HCT116 (cell line): ENCODE results near the gene MYO1E. TPM values are rescaled to one million over a fixed set of nuclear protein-coding genes. Genes with fewer than 3 reads are reported as not detected.
A peak's percentile ranks its signal among the peaks of the same experiment; 100 is the strongest.

Experiments
- ATAC-seq: fragments of 200-7000 bp; cut with Tn5 transposase; 2 replicates; pipeline ENCODE4 v1.9.1; 2020; ENCODE audit warnings: mild to moderate bottlenecking, moderate library complexity
- BruUV-seq: library from RNA; stranded (reverse); fragments of 400-500 nt; replicated peaks from 2 replicates; lab custom pipeline; 2021; lab: Mats Ljungman, UMichigan
- CTCF ChIA-PET: fragments of 300-600 bp; sonication (Branson Sonifier 250); formaldehyde crosslinking; loops from one replicate; lab custom pipeline; 2021; ENCODE audit warnings: antibody characterized with exemption; lab: Charles Lee
- POLR2A ChIA-PET: fragments of 300-600, 350-600 bp; sonication (Branson Sonifier 250); formaldehyde crosslinking; loops from one replicate; lab custom pipeline; 2021; ENCODE audit warnings: antibody characterized with exemption; lab: Charles Lee
- RAD21 ChIA-PET, 2 experiments: fragments of 300-600 bp; sonication (Branson Sonifier 250); formaldehyde crosslinking; loops; one replicate each; lab custom pipeline; 2023; ENCODE audit warnings: low total read pairs in 2 of 2; ENCODE audit not compliant: uncharacterized antibody in 2 of 2, unreplicated experiment in 2 of 2, low non-redundant PET in 1 of 2; lab: Charles Lee
- DNase-seq: peaks from one replicate; pipeline ENCODE4 v3.0.0-alpha.2; 2010; ENCODE audit warnings: low read depth, low spot score
- H2AFZ ChIP-seq: fragments of 200-600 bp; shearing (Covaris generic), sonication (generic); 2 replicates; pipeline ENCODE4 v1.6.1; 2017; ENCODE audit warnings: low read depth, mixed run types, mixed read lengths, antibody characterized with exemption, low read length; ENCODE audit not compliant: poor library complexity, severe bottlenecking
- H3K27ac ChIP-seq: 2 replicates; pipeline ENCODE4 v1.5.1; 2012; ENCODE audit warnings: low read depth, low read length
- H3K27me3 ChIP-seq: fragments of 200-600 bp; sonication (generic); 2 replicates; pipeline ENCODE4 v1.6.1; 2016; ENCODE audit warnings: mixed run types, low read length, mixed read lengths; ENCODE audit not compliant: insufficient read depth
- H3K36me3 ChIP-seq, 2 experiments: fragments of 200-500 bp in 1 of 2; fragments of 200-600 bp in 1 of 2; sonication (Bioruptor generic) in 1 of 2; sonication (generic) in 1 of 2; 2 replicates each; pipeline versions ENCODE4 v1.5.1 to v1.6.1; 2014 to 2016; ENCODE audit warnings: low read length in 2 of 2, inconsistent platforms in 1 of 2, mixed read lengths in 1 of 2, mixed run types in 1 of 2; ENCODE audit not compliant: insufficient read depth in 2 of 2, control insufficient read depth in 1 of 2
- H3K4me1 ChIP-seq, 2 experiments: fragments of 200-600 bp in 1 of 2; sonication (generic) in 1 of 2; 2 replicates each; pipeline versions ENCODE4 v1.5.1 to v1.6.1; 2012 to 2017; ENCODE audit warnings: low read length in 2 of 2, inconsistent platforms in 1 of 2, mild to moderate bottlenecking in 1 of 2, mixed read lengths in 1 of 2, mixed run types in 1 of 2, moderate library complexity in 1 of 2; ENCODE audit not compliant: insufficient read depth in 2 of 2, control insufficient read depth in 1 of 2
- H3K4me2 ChIP-seq: fragments of 200-600 bp; sonication (generic); 2 replicates; pipeline ENCODE4 v1.6.1; 2017; ENCODE audit warnings: mixed run types, low read length, mixed read lengths
- H3K4me3 ChIP-seq, 2 experiments: fragments of 200-600 bp in 1 of 2; sonication (generic) in 1 of 2; replicated peaks in 1 of 2; 2 replicates each; pipeline ENCODE4 v1.5.1; 2011 to 2016; ENCODE audit warnings: low read length in 2 of 2, control low read depth in 1 of 2, low read depth in 1 of 2, mild to moderate bottlenecking in 1 of 2, mixed read lengths in 1 of 2, mixed run types in 1 of 2
- H3K79me2 ChIP-seq: fragments of 200-600 bp; sonication (generic); 2 replicates; pipeline ENCODE4 v1.6.1; 2017; ENCODE audit warnings: mild to moderate bottlenecking, mixed run types, low read length, moderate library complexity, mixed read lengths; ENCODE audit not compliant: insufficient read depth
- H3K9ac ChIP-seq: fragments of 200-600 bp; sonication (generic); 2 replicates; pipeline ENCODE4 v1.6.1; 2016; ENCODE audit warnings: low read length, mixed read lengths
- H3K9me2 ChIP-seq: fragments of 200-600 bp; sonication (generic), shearing (Covaris generic); 2 replicates; pipeline ENCODE4 v1.6.1; 2017; ENCODE audit warnings: mixed run types, mild to moderate bottlenecking, moderate library complexity; ENCODE audit not compliant: insufficient read depth
- H3K9me3 ChIP-seq, 2 experiments: fragments of 200-500 bp in 1 of 2; fragments of 200-600 bp in 1 of 2; sonication (Bioruptor generic) in 1 of 2; sonication (generic) in 1 of 2; 2 replicates each; pipeline ENCODE4 v1.6.1; 2014 to 2017; ENCODE audit warnings: low read length in 2 of 2, mixed read lengths in 2 of 2, inconsistent platforms in 1 of 2, low read depth in 1 of 2, mild to moderate bottlenecking in 1 of 2, mixed run types in 1 of 2, moderate library complexity in 1 of 2; ENCODE audit not compliant: control insufficient read depth in 1 of 2, insufficient read depth in 1 of 2
- H4K20me1 ChIP-seq: fragments of 200-600 bp; sonication (generic), shearing (Covaris generic); 2 replicates; pipeline ENCODE4 v1.6.1; 2017; ENCODE audit warnings: mixed run types, mild to moderate bottlenecking, moderate library complexity; ENCODE audit not compliant: insufficient read depth
- CBX3 ChIP-seq: IDR thresholded peaks from 2 replicates; pipeline ENCODE4 v1.6.1; 2012; ENCODE audit warnings: low read depth
- EGR1 ChIP-seq: IDR thresholded peaks from 2 replicates; pipeline ENCODE4 v1.6.1; 2012; ENCODE audit warnings: low read depth
- EZH2 ChIP-seq: fragments of 200-600 bp; sonication (generic); IDR thresholded peaks from 2 replicates; pipeline ENCODE4 v1.6.1; 2017; ENCODE audit warnings: antibody characterized with exemption, mixed run types
- EZH2phosphoT487 ChIP-seq: fragments of 200-600 bp; IDR thresholded peaks from 2 replicates; pipeline ENCODE4 v1.6.1; 2018; ENCODE audit warnings: antibody characterized with exemption, borderline replicate concordance
- FOSL1 ChIP-seq: IDR thresholded peaks from 2 replicates; pipeline ENCODE4 v1.6.1; 2012; ENCODE audit warnings: low read depth
- JUND ChIP-seq: IDR thresholded peaks from 2 replicates; pipeline ENCODE4 v1.6.1; 2012
- MAX ChIP-seq: IDR thresholded peaks from 2 replicates; pipeline ENCODE4 v1.6.1; 2012
- POLR2A ChIP-seq: IDR thresholded peaks from 2 replicates; pipeline ENCODE4 v1.7.0; 2011; ENCODE audit warnings: borderline replicate concordance; ENCODE audit not compliant: insufficient read depth, insufficient read length; ENCODE audit errors: extremely low read depth
- POLR2AphosphoS5 ChIP-seq: IDR thresholded peaks from 2 replicates; pipeline ENCODE4 v1.6.1; 2011; ENCODE audit warnings: mild to moderate bottlenecking, low read depth, low read length, moderate library complexity
- RAD21 ChIP-seq: IDR thresholded peaks from 2 replicates; pipeline ENCODE4 v1.6.1; 2012; ENCODE audit warnings: low read depth, mild to moderate bottlenecking
- SP1 ChIP-seq: IDR thresholded peaks from 2 replicates; pipeline ENCODE4 v1.6.1; 2012; ENCODE audit warnings: low read depth
- SRF ChIP-seq: IDR thresholded peaks from 2 replicates; pipeline ENCODE4 v1.6.1; 2012; ENCODE audit warnings: low read depth
- TCF7L2 ChIP-seq: IDR thresholded peaks from 2 replicates; pipeline ENCODE4 v1.7.0; 2011; ENCODE audit warnings: borderline replicate concordance, inconsistent platforms; ENCODE audit not compliant: insufficient read depth, insufficient read length; ENCODE audit errors: extremely low read depth
- ZNF274 ChIP-seq: fragments of 200-500 bp; sonication (Bioruptor generic); IDR thresholded peaks from 2 replicates; pipeline ENCODE4 v1.6.1; 2014; ENCODE audit warnings: mild to moderate bottlenecking, low read depth, low read length, inconsistent platforms
- intact Hi-C: fragments of 100-400 bp; cut with micrococcal nuclease; formaldehyde crosslinking; loops from 2 replicates; pipeline ENCODE4 v1.10.0; 2022
- total RNA-seq: library from RNA; stranded (reverse); gene quantifications from one replicate; pipeline ENCODE4 v1.2.1, GENCODE V29; 2021; ENCODE audit not compliant: unreplicated experiment
- TF ChIP-seq, protein P1 (sequence below): IDR thresholded peaks from 2 replicates; pipeline ENCODE4 v1.6.1; 2012; ENCODE audit warnings: low read depth
- TF ChIP-seq, protein P2 (sequence below): IDR thresholded peaks from 2 replicates; pipeline ENCODE4 v1.6.1; 2012

MYO1E gene
- total RNA-seq, 1 experiment from 2014 or later = 182 TPM

GRCh38 chr15:59350421-59350732 lies 22.3 kb downstream of the MYO1E start:
- no peaks in the 10 kb centered on the region for H3K9me3 ChIP-seq
- RAD21 ChIA-PET = no interaction called here
- H3K36me3 ChIP-seq = no peaks in the 10 kb centered on the region
- CTCF ChIA-PET = no interaction called here
- peak overlapping the region; percentile 84 for H3K27ac ChIP-seq
- H4K20me1 ChIP-seq = no peaks in the 10 kb centered on the region
- peak overlapping the region; percentile 77 for H3K4me2 ChIP-seq
- POLR2A ChIA-PET = interaction anchor here (1.3 kb wide), 1 partner anchor 22 kb away, joined by 4 read pairs; the partner anchor contains the start of gene MYO1E
- DNase-seq (no peak), ATAC-seq (peak; percentile 58)
- H3K79me2 ChIP-seq = peaks cover 87% of the 10 kb centered on the region
- H3K9ac ChIP-seq = peak overlapping the region; percentile 57
- peaks cover 17 to 57% of the 10 kb centered on the region in 2 experiments for H3K4me1 ChIP-seq
- intact Hi-C loops = no loop called here
- no peak for TF ChIP-seq EZH2
- TF ChIP-seq MAX = 0 out of 2 replicates have a peak, but pooled peaks have one; percentile 10
- TF ChIP-seq RAD21 = peak; percentile 1; the same call in 1 of the 2 replicates
- no peaks in the 10 kb centered on the region for H3K27me3 ChIP-seq
- H3K4me3 ChIP-seq = peak overlapping the region in 1 of 2 experiments; percentile 32; a peak in 2 of 4 replicates
- BruUV-seq = no TSS peak
- H2AFZ ChIP-seq = no peak overlapping the region
- no peaks in the 10 kb centered on the region for H3K9me2 ChIP-seq

DNA sequence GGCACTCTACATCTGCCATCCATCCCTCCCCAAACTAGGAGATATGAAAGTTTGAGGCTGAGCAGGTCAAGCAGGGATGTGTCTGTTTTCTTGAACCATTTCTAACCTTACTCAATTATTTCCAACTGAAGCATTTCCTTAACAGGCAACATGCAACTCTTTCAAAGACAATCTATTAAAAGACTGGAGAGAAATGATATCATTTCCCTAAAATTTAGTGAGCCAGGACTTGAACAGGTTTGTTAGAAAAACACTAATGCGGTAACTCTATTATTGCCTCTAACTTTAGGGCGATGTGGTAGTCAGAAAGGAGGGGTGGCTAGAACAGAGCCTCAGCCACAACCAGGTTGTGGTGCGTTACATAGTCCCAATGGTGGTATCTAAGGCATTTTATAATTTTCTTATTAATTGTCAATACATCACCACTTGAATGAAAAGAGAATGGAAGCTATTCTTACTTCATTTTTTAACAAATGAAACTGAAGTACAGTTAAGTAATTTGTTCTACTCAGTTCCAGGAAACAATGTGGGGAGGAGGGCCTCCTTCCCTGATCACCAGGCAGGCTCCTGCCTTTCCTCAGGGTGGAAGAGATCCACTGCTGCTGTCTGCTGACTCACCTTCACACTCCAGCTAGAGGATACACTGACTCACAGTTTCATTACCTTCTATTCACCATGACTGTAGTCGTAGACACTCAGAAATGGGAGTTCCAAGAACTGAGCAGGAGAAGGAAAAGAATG lies 22.8 kb downstream of the MYO1E start:
- intact Hi-C loops = no loop called here
- ChIA-PET CTCF (no interaction called here), POLR2A (interaction anchor here (1.3 kb wide), 1 partner anchor 23 kb away, joined by 4 read pairs; the partner anchor contains the start of gene MYO1E), RAD21 (no interaction called here)
- no TSS peak for BruUV-seq
- peaks cover 85% of the 10 kb centered on the region for H3K79me2 ChIP-seq
- DNase-seq (peak; percentile 83), ATAC-seq (peak; percentile 99)
- no peaks in the 10 kb centered on the region for H3K36me3 ChIP-seq
- H3K9me2 ChIP-seq = no peaks in the 10 kb centered on the region
- H3K4me2 ChIP-seq = peak overlapping the region; percentile 77
- peaks cover 17 to 55% of the 10 kb centered on the region in 2 experiments for H3K4me1 ChIP-seq
- no peaks in the 10 kb centered on the region for H3K9me3 ChIP-seq
- H3K9ac ChIP-seq = peak overlapping the region; percentile 57
- peak overlapping the region; percentile 84 for H3K27ac ChIP-seq
- no peak overlapping the region for H2AFZ ChIP-seq
- peak overlapping the region in 1 of 2 experiments; percentile 32; a peak in 2 of 4 replicates for H3K4me3 ChIP-seq
- H3K27me3 ChIP-seq = no peaks in the 10 kb centered on the region
- no peaks in the 10 kb centered on the region for H4K20me1 ChIP-seq
- TF ChIP-seq JUND (peak; percentile 93), MAX (peak; percentile 71; the same call in 1 of the 2 replicates), POLR2A (no peak), TCF7L2 (no peak), SRF (peak; percentile 61), EZH2 (no peak), CBX3 (peak; percentile 97), POLR2AphosphoS5 (peak; percentile 62; the same call in 1 of the 2 replicates), EZH2phosphoT487 (no peak), EGR1 (no peak), FOSL1 (peak; percentile 92), SP1 (peak; percentile 86), ZNF274 (no peak), RAD21 (peak; percentile 13; the same call in 1 of the 2 replicates)
- TF ChIP-seq, protein P1, sequence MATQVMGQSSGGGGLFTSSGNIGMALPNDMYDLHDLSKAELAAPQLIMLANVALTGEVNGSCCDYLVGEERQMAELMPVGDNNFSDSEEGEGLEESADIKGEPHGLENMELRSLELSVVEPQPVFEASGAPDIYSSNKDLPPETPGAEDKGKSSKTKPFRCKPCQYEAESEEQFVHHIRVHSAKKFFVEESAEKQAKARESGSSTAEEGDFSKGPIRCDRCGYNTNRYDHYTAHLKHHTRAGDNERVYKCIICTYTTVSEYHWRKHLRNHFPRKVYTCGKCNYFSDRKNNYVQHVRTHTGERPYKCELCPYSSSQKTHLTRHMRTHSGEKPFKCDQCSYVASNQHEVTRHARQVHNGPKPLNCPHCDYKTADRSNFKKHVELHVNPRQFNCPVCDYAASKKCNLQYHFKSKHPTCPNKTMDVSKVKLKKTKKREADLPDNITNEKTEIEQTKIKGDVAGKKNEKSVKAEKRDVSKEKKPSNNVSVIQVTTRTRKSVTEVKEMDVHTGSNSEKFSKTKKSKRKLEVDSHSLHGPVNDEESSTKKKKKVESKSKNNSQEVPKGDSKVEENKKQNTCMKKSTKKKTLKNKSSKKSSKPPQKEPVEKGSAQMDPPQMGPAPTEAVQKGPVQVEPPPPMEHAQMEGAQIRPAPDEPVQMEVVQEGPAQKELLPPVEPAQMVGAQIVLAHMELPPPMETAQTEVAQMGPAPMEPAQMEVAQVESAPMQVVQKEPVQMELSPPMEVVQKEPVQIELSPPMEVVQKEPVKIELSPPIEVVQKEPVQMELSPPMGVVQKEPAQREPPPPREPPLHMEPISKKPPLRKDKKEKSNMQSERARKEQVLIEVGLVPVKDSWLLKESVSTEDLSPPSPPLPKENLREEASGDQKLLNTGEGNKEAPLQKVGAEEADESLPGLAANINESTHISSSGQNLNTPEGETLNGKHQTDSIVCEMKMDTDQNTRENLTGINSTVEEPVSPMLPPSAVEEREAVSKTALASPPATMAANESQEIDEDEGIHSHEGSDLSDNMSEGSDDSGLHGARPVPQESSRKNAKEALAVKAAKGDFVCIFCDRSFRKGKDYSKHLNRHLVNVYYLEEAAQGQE = no peak
- TF ChIP-seq, protein P2, sequence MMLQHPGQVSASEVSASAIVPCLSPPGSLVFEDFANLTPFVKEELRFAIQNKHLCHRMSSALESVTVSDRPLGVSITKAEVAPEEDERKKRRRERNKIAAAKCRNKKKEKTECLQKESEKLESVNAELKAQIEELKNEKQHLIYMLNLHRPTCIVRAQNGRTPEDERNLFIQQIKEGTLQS = no peak
